HepG2 (cell line): Measurements from ENCODE around the gene MBLAC1. TPM values are rescaled to one million over a fixed set of nuclear protein-coding genes. Genes with fewer than 3 reads are reported as not detected.

Experiments used
- ATF4 ChIP-seq, 2 experiments: fragments of 450-650 bp in 1 of 2; sonication (generic) in 1 of 2; formaldehyde crosslinking; IDR thresholded peaks; 2 replicates each; pipeline versions ENCODE4 v1.5.0 to v1.8.0; 2020 to 2022; ENCODE audit warnings: mild to moderate bottlenecking in 1 of 2, missing genetic modification reagents in 1 of 2
- FOXP1 ChIP-seq, 2 experiments: fragments of 450-650 bp in 1 of 2; IDR thresholded peaks; 2 replicates each; pipeline ENCODE4 v1.6.1; 2017 to 2018; ENCODE audit warnings: antibody characterized with exemption in 1 of 2
- JUND ChIP-seq: sonication (generic); formaldehyde crosslinking; IDR thresholded peaks from 2 replicates; pipeline ENCODE4 v1.8.0; 2022; ENCODE audit warnings: mild to moderate bottlenecking, missing genetic modification reagents
- MAFF ChIP-seq: IDR thresholded peaks from 2 replicates; pipeline ENCODE4 v1.6.1; 2011; ENCODE audit warnings: low read depth, low read length, improper control_type of control experiment
- MATR3 ChIP-seq: sonication (generic); formaldehyde crosslinking; IDR thresholded peaks from 2 replicates; pipeline ENCODE4 v1.4.0; 2020; ENCODE audit warnings: missing genetic modification reagents
- MLXIP ChIP-seq: sonication (generic); formaldehyde crosslinking; IDR thresholded peaks from 2 replicates; pipeline ENCODE4 v1.9.0; 2021; ENCODE audit warnings: missing genetic modification reagents, borderline replicate concordance
- PATZ1 ChIP-seq: sonication (generic); formaldehyde crosslinking; IDR thresholded peaks from 2 replicates; pipeline ENCODE4 v1.4.0; 2020; ENCODE audit warnings: missing genetic modification reagents
- ZBTB43 ChIP-seq: sonication (generic); formaldehyde crosslinking; conservative IDR thresholded peaks from 2 replicates; pipeline ENCODE4 v1.4.0; 2020; ENCODE audit warnings: missing genetic modification reagents
- ZFP41 ChIP-seq: sonication (generic); formaldehyde crosslinking; IDR thresholded peaks from 2 replicates; pipeline ENCODE4 v1.4.0; 2020; ENCODE audit warnings: mild to moderate bottlenecking, missing genetic modification reagents, borderline replicate concordance
- ZNF225 ChIP-seq: sonication (generic); formaldehyde crosslinking; IDR thresholded peaks from 2 replicates; pipeline ENCODE4 v1.4.0; 2020; ENCODE audit warnings: mild to moderate bottlenecking, missing genetic modification reagents
- ZNF280D ChIP-seq: sonication (generic); formaldehyde crosslinking; IDR thresholded peaks from 2 replicates; pipeline ENCODE4 v1.5.1; 2020; ENCODE audit warnings: mild to moderate bottlenecking, missing genetic modification reagents
- ZNF44 ChIP-seq: sonication (generic); formaldehyde crosslinking; IDR thresholded peaks from 2 replicates; pipeline ENCODE4 v1.5.1; 2020; ENCODE audit warnings: mild to moderate bottlenecking, missing genetic modification reagents
- ZNF563 ChIP-seq: sonication (generic); formaldehyde crosslinking; IDR thresholded peaks from 2 replicates; pipeline ENCODE4 v1.8.0; 2022; ENCODE audit warnings: mild to moderate bottlenecking, moderate library complexity, missing genetic modification reagents
- ZNF574 ChIP-seq: sonication (generic); formaldehyde crosslinking; IDR thresholded peaks from 2 replicates; pipeline ENCODE4 v1.4.0; 2020; ENCODE audit warnings: missing genetic modification reagents
- ZNF780A ChIP-seq: sonication (generic); formaldehyde crosslinking; IDR thresholded peaks from 2 replicates; pipeline ENCODE4 v1.8.0; 2022; ENCODE audit warnings: mild to moderate bottlenecking, missing genetic modification reagents, moderate library complexity
- ZSCAN21 ChIP-seq: sonication (generic); formaldehyde crosslinking; IDR thresholded peaks from 2 replicates; pipeline ENCODE4 v1.8.0; 2022; ENCODE audit warnings: mild to moderate bottlenecking, missing genetic modification reagents, moderate library complexity, borderline replicate concordance
- polyA plus RNA-seq, 8 experiments: library from polyadenylated mRNA; depleted of rRNA in 3 of 8; stranded (reverse) in 7 of 8; unstranded in 1 of 8; fragments of >200 nt; fragmentation: Illumina TruSeq in 4 of 8; extraction: Trizol in 4 of 8; gene quantifications; 2 replicates each; pipeline versions ENCODE4 v1.2.1 to v1.2.3, GENCODE V29; 2011 to 2016; ENCODE audit warnings: low read depth in 4 of 8, missing spikeins in 1 of 8, mixed read lengths in 1 of 8; ENCODE audit not compliant: insufficient read depth in 1 of 8
- total RNA-seq, 5 experiments: library from RNA; depleted of rRNA; stranded (reverse); fragments of >200 nt; fragmentation: Illumina TruSeq; extraction: Trizol; gene quantifications; 2 replicates each; pipeline ENCODE4 v1.2.3, GENCODE V29; 2016; ENCODE audit warnings: low read depth in 1 of 5

The MBLAC1 gene
- total and polyA plus RNA-seq, 2 of the 13 experiments (the other 11 are each of a cell fraction or from before 2014, with no cell fraction given), result 0.79 to 2.1 TPM

GRCh38 chr7:100077205-100077604 is 49.6 kb upstream of the MBLAC1 start (continued):
- TF ChIP-seq ZNF280D (CRISPR knock-in tag) (no peak), ZNF563 (no peak), FOXP1 (IDR thresholded peaks at IDR 0.05) (no peak), FOXP1 (CRISPR knock-in tag; IDR thresholded peaks at IDR 0.05) (no peak), ZNF780A (CRISPR knock-in tag) (no peak), ZNF44 (CRISPR knock-in tag) (no peak), ZFP41 (CRISPR knock-in tag) (no peak), MAFF (0 out of 2 replicates have a peak, but pooled peaks have one; percentile 31), ZNF574 (CRISPR knock-in tag) (peak; percentile 43; the same call in 1 of the 2 replicates), ATF4 (CRISPR knock-in tag; IDR thresholded peaks at IDR 0.05) (no peak), PATZ1 (CRISPR knock-in tag) (no peak), ZSCAN21 (CRISPR knock-in tag) (no peak), MLXIP (CRISPR knock-in tag) (no peak), ZNF225 (no peak), MATR3 (CRISPR knock-in tag) (no peak), ZBTB43 (CRISPR knock-in tag) (no peak), JUND (CRISPR knock-in tag) (no peak)
